ENCODE results near the gene RAB11FIP3. TPM values are rescaled to one million over a fixed set of nuclear protein-coding genes. Genes with fewer than 3 reads are reported as not detected.

RAB11FIP3 gene
- total and polyA plus RNA-seq, 2 experiments from 2014 or later = 1.2 to 27.8 TPM

- H3K9ac ChIP-seq = no peak overlapping the region
- peaks cover 100% of the 10 kb centered on the region for H3K79me2 ChIP-seq (ENCODE audit: insufficient read depth)
- no peaks in the 10 kb centered on the region for H3K27me3 ChIP-seq (replicated peaks; ENCODE audit: insufficient read depth)
- H4K20me1 ChIP-seq (ENCODE audit: insufficient read depth) = no peaks in the 10 kb centered on the region
- no peak overlapping the region for H3K4me3 ChIP-seq
- H3K36me3 ChIP-seq (ENCODE audit: low read depth) = no peaks in the 10 kb centered on the region
- peaks cover 13% of the 10 kb centered on the region for H3F3A ChIP-seq (ENCODE audit: insufficient read depth)
- 84% methylated on average over 27 to 29 of the region's 30 CpGs for WGBS, 2 experiments (ENCODE audit: low coverage in 1 of 2, low lambda C conversion rate in 2 of 2, missing lambda C conversion rate in 2 of 2)
- in situ Hi-C loops (cut with MboI) = no loop called here
- no peaks in the 10 kb centered on the region for H3K9me2 ChIP-seq (ENCODE audit: insufficient read depth)
- no peak overlapping the region for H2AFZ ChIP-seq
- TF ChIP-seq EZH2 (IDR thresholded peaks at IDR 0.05; ENCODE audit: insufficient read depth, poor library complexity, severe bottlenecking) = no peak
- no peak for TF ChIP-seq EZH2phosphoT487 (IDR thresholded peaks at IDR 0.05; ENCODE audit: insufficient read depth, low read depth)
- H3K4me2 ChIP-seq (ENCODE audit: unreplicated experiment) = no peak overlapping the region
- H3K4me1 ChIP-seq (ENCODE audit: insufficient read depth) = peaks cover 18% of the 10 kb centered on the region
- DNase-seq = no peak
- no peak overlapping the region for H3K27ac ChIP-seq
- no peaks in the 10 kb centered on the region for H3K9me3 ChIP-seq (ENCODE audit: low read depth)
Observed at GRCh38 chr16:533391-534123, 108.1 kb downstream of the RAB11FIP3 start.

GRCh38 chr16:534135-534534 lies 108.7 kb downstream of the RAB11FIP3 start:
- H3F3A ChIP-seq (ENCODE audit: insufficient read depth) = peaks cover 9% of the 10 kb centered on the region
- 91 to 92% methylated on average over 20 to 21 of the region's 21 CpGs for WGBS, 2 experiments (ENCODE audit: low coverage in 1 of 2, low lambda C conversion rate in 2 of 2, missing lambda C conversion rate in 2 of 2)
- H3K9me3 ChIP-seq (ENCODE audit: low read depth) = no peaks in the 10 kb centered on the region
- no peaks in the 10 kb centered on the region for H4K20me1 ChIP-seq (ENCODE audit: insufficient read depth)
- no peaks in the 10 kb centered on the region for H3K36me3 ChIP-seq (ENCODE audit: low read depth)
- H3K27ac ChIP-seq = no peak overlapping the region
- no peak for DNase-seq
- peaks cover 16% of the 10 kb centered on the region for H3K4me1 ChIP-seq (ENCODE audit: insufficient read depth)
- H2AFZ ChIP-seq = no peak overlapping the region
- H3K4me2 ChIP-seq (ENCODE audit: unreplicated experiment) = no peak overlapping the region
- no peaks in the 10 kb centered on the region for H3K27me3 ChIP-seq (replicated peaks; ENCODE audit: insufficient read depth)
- H3K9me2 ChIP-seq (ENCODE audit: insufficient read depth) = no peaks in the 10 kb centered on the region
- in situ Hi-C loops (cut with MboI) = no loop called here
- TF ChIP-seq EZH2 (IDR thresholded peaks at IDR 0.05; ENCODE audit: insufficient read depth, poor library complexity, severe bottlenecking) = no peak
- TF ChIP-seq EZH2phosphoT487 (IDR thresholded peaks at IDR 0.05; ENCODE audit: insufficient read depth, low read depth) = no peak
- no peak overlapping the region for H3K9ac ChIP-seq
- no peak overlapping the region for H3K4me3 ChIP-seq
- peaks cover 100% of the 10 kb centered on the region for H3K79me2 ChIP-seq (ENCODE audit: insufficient read depth)

- in situ Hi-C loops (cut with MboI) = no loop called here
- no peaks in the 10 kb centered on the region for H3K9me2 ChIP-seq (ENCODE audit: insufficient read depth)
- no peaks in the 10 kb centered on the region for H3K27me3 ChIP-seq (replicated peaks; ENCODE audit: insufficient read depth)
- WGBS, 2 experiments (ENCODE audit: low coverage in 1 of 2, low lambda C conversion rate in 2 of 2, missing lambda C conversion rate in 2 of 2) = 51 to 72% methylated on average over 12 to 26 of the region's 27 CpGs
- TF ChIP-seq EZH2 (IDR thresholded peaks at IDR 0.05; ENCODE audit: insufficient read depth, poor library complexity, severe bottlenecking) (no peak), EZH2phosphoT487 (IDR thresholded peaks at IDR 0.05; ENCODE audit: insufficient read depth, low read depth) (no peak)
- peaks cover 2% of the 10 kb centered on the region; the same call in 1 of the 2 replicates for H3F3A ChIP-seq (ENCODE audit: insufficient read depth)
- no peaks in the 10 kb centered on the region for H3K36me3 ChIP-seq (ENCODE audit: low read depth)
- no peak overlapping the region for H2AFZ ChIP-seq
- no peak overlapping the region; the same call in 1 of the 2 replicates for H3K4me3 ChIP-seq
- H3K79me2 ChIP-seq (ENCODE audit: insufficient read depth) = peaks cover 100% of the 10 kb centered on the region
- H3K27ac ChIP-seq = peak overlapping the region; percentile 75
- H3K9me3 ChIP-seq (ENCODE audit: low read depth) = no peaks in the 10 kb centered on the region
- peak overlapping the region; percentile 59 for H3K4me2 ChIP-seq (ENCODE audit: unreplicated experiment)
- H4K20me1 ChIP-seq (ENCODE audit: insufficient read depth) = no peaks in the 10 kb centered on the region
- H3K9ac ChIP-seq = peak overlapping the region; percentile 73
- peaks cover 8% of the 10 kb centered on the region for H3K4me1 ChIP-seq (ENCODE audit: insufficient read depth)
- DNase-seq = no peak
Observed at GRCh38 chr16:534856-535445, 109.5 kb downstream of the RAB11FIP3 start.

- H3K27ac ChIP-seq = peak overlapping the region; percentile 75
- H3K9me2 ChIP-seq (ENCODE audit: insufficient read depth) = no peaks in the 10 kb centered on the region
- peak; percentile 98 for DNase-seq
- peak overlapping the region; percentile 59 for H3K4me2 ChIP-seq (ENCODE audit: unreplicated experiment)
- H2AFZ ChIP-seq = no peak overlapping the region
- peaks cover 100% of the 10 kb centered on the region for H3K79me2 ChIP-seq (ENCODE audit: insufficient read depth)
- H3K4me1 ChIP-seq (ENCODE audit: insufficient read depth) = peaks cover 7% of the 10 kb centered on the region
- H3F3A ChIP-seq (ENCODE audit: insufficient read depth) = no peaks in the 10 kb centered on the region
- H3K9ac ChIP-seq = peak overlapping the region; percentile 73
- no peaks in the 10 kb centered on the region for H3K36me3 ChIP-seq (ENCODE audit: low read depth)
- no peak overlapping the region; the same call in 1 of the 2 replicates for H3K4me3 ChIP-seq
- H3K27me3 ChIP-seq (replicated peaks; ENCODE audit: insufficient read depth) = no peaks in the 10 kb centered on the region
- H4K20me1 ChIP-seq (ENCODE audit: insufficient read depth) = no peaks in the 10 kb centered on the region
- WGBS, 2 experiments (ENCODE audit: low coverage in 1 of 2, low lambda C conversion rate in 2 of 2, missing lambda C conversion rate in 2 of 2) = 38 to 51% methylated on average over 31 to 33 of the region's 39 CpGs
- no peaks in the 10 kb centered on the region for H3K9me3 ChIP-seq (ENCODE audit: low read depth)
- no peak for TF ChIP-seq EZH2 (IDR thresholded peaks at IDR 0.05; ENCODE audit: insufficient read depth, poor library complexity, severe bottlenecking)
- no peak for TF ChIP-seq EZH2phosphoT487 (IDR thresholded peaks at IDR 0.05; ENCODE audit: insufficient read depth, low read depth)
- in situ Hi-C loops (cut with MboI) = no loop called here
Observed at GRCh38 chr16:535446-536405, 110.3 kb downstream of the RAB11FIP3 start.

Data from GM23248 (cell line).